HEK293 (cell line): ENCODE data around the gene MIB2.

ENCODE experiments used
- CTCF ChIA-PET: fragments of 350-600 bp; formaldehyde crosslinking; extraction: SDS; loops from one replicate; lab custom pipeline; 2021; ENCODE audit warnings: antibody characterized with exemption; lab: Yijun Ruan, JAX
- POLR2A ChIA-PET: fragments of 300-600 bp; formaldehyde crosslinking; extraction: SDS; loops from one replicate; lab custom pipeline; 2020; ENCODE audit warnings: antibody characterized with exemption, inconsistent platforms; lab: Yijun Ruan, JAX
- H3K27ac ChIP-seq: fragments of 200-500 bp; sonication (Bioruptor generic); 2 replicates; pipeline ENCODE4 v1.5.1; 2014; ENCODE audit warnings: low read depth, low read length, control low read depth, inconsistent platforms; ENCODE audit errors: extremely low read depth
- H3K36me3 ChIP-seq, 2 experiments: fragments of 200-500 bp in 1 of 2; sonication (Bioruptor generic) in 1 of 2; 1 replicate in 1 of 2; 2 replicates in 1 of 2; pipeline ENCODE4 v1.5.1; 2014 to 2017; ENCODE audit warnings: inconsistent platforms in 2 of 2, low read length in 2 of 2; ENCODE audit not compliant: control insufficient read depth in 2 of 2, insufficient read depth in 1 of 2
- H3K4me1 ChIP-seq: fragments of 200-500 bp; sonication (Bioruptor generic); 2 replicates; pipeline ENCODE4 v1.5.1; 2014; ENCODE audit warnings: mild to moderate bottlenecking, low read length, inconsistent platforms; ENCODE audit not compliant: control insufficient read depth, insufficient read depth
- H3K4me3 ChIP-seq: 2 replicates; pipeline ENCODE4 v1.5.1; 2011; ENCODE audit warnings: low read depth, mild to moderate bottlenecking, control low read depth, low read length, moderate library complexity
- H3K9me3 ChIP-seq: fragments of 200-500 bp; sonication (Bioruptor generic); 2 replicates; pipeline ENCODE4 v1.5.1; 2014; ENCODE audit warnings: low read depth, low read length, inconsistent platforms; ENCODE audit not compliant: control insufficient read depth, insufficient read depth
- EGR2 ChIP-seq: fragments of 450-650 bp; formaldehyde crosslinking; IDR thresholded peaks from 2 replicates; pipeline ENCODE4 v1.5.1; 2016; ENCODE audit warnings: low read depth, missing biosample characterization, missing genetic modification characterization
- GLI2 ChIP-seq: fragments of 450-650 bp; formaldehyde crosslinking; IDR thresholded peaks from 2 replicates; pipeline ENCODE4; 2017; ENCODE audit warnings: missing biosample characterization, missing genetic modification characterization, low read depth, borderline replicate concordance
- GLIS1 ChIP-seq: fragments of 450-650 bp; formaldehyde crosslinking; IDR thresholded peaks from 2 replicates; pipeline ENCODE4 v1.5.1; 2016; ENCODE audit warnings: missing biosample characterization, missing genetic modification characterization
- KLF1 ChIP-seq: fragments of 450-650 bp; formaldehyde crosslinking; IDR thresholded peaks from 2 replicates; pipeline ENCODE4 v1.5.1; 2016; ENCODE audit warnings: missing biosample characterization, missing genetic modification characterization
- KLF8 ChIP-seq: fragments of 450-650 bp; formaldehyde crosslinking; IDR thresholded peaks from 2 replicates; pipeline ENCODE4 v1.5.1; 2016; ENCODE audit warnings: missing biosample characterization, missing genetic modification characterization
- REPIN1 ChIP-seq: fragments of 450-650 bp; formaldehyde crosslinking; IDR thresholded peaks from 2 replicates; pipeline ENCODE4 v1.5.1; 2017; ENCODE audit warnings: missing biosample characterization, missing genetic modification characterization, low read depth
- ZBTB20 ChIP-seq: fragments of 450-650 bp; formaldehyde crosslinking; IDR thresholded peaks from 2 replicates; pipeline ENCODE4 v1.5.1; 2016; ENCODE audit warnings: missing biosample characterization, missing genetic modification characterization
- ZBTB48 ChIP-seq: fragments of 450-650 bp; formaldehyde crosslinking; IDR thresholded peaks from 2 replicates; pipeline ENCODE4 v1.5.1; 2016; ENCODE audit warnings: missing biosample characterization, missing genetic modification characterization
- ZFP37 ChIP-seq: fragments of 450-650 bp; formaldehyde crosslinking; IDR thresholded peaks from 2 replicates; pipeline ENCODE4 v1.5.1; 2016; ENCODE audit warnings: missing biosample characterization, missing genetic modification characterization
- ZFP41 ChIP-seq: fragments of 450-650 bp; formaldehyde crosslinking; IDR thresholded peaks from 2 replicates; pipeline ENCODE4 v1.5.1; 2016; ENCODE audit warnings: missing biosample characterization, missing genetic modification characterization, borderline replicate concordance
- ZNF174 ChIP-seq: fragments of 450-650 bp; formaldehyde crosslinking; IDR thresholded peaks from 2 replicates; pipeline ENCODE4 v1.5.0; 2017; ENCODE audit warnings: missing biosample characterization, mild to moderate bottlenecking, missing genetic modification characterization
- ZNF214 ChIP-seq: fragments of 450-650 bp; formaldehyde crosslinking; IDR thresholded peaks from 2 replicates; pipeline ENCODE4 v1.5.1; 2017; ENCODE audit warnings: missing biosample characterization, mild to moderate bottlenecking, missing genetic modification characterization, borderline replicate concordance
- ZNF248 ChIP-seq: fragments of 450-650 bp; formaldehyde crosslinking; IDR thresholded peaks from 2 replicates; pipeline ENCODE4 v1.5.1; 2017; ENCODE audit warnings: missing biosample characterization, missing genetic modification characterization
- ZNF501 ChIP-seq: fragments of 450-650 bp; formaldehyde crosslinking; IDR thresholded peaks from 2 replicates; pipeline ENCODE4 v1.5.1; 2016; ENCODE audit warnings: missing biosample characterization, missing genetic modification characterization
- ZNF530 ChIP-seq: fragments of 450-650 bp; formaldehyde crosslinking; IDR thresholded peaks from 2 replicates; pipeline ENCODE4 v1.5.1; 2016; ENCODE audit warnings: low read depth, missing biosample characterization, missing genetic modification characterization
- ZNF561 ChIP-seq: fragments of 450-650 bp; IDR thresholded peaks from 2 replicates; pipeline ENCODE4 v1.5.1; 2018; ENCODE audit warnings: missing biosample characterization, missing genetic modification characterization, borderline replicate concordance
- ZNF768 ChIP-seq: fragments of 450-650 bp; formaldehyde crosslinking; IDR thresholded peaks from 2 replicates; pipeline ENCODE4 v1.5.1; 2018; ENCODE audit warnings: missing biosample characterization, mild to moderate bottlenecking, missing genetic modification characterization
- ZNF837 ChIP-seq: fragments of 450-650 bp; formaldehyde crosslinking; IDR thresholded peaks from 2 replicates; pipeline ENCODE4 v1.5.1; 2016; ENCODE audit warnings: missing biosample characterization, missing genetic modification characterization
- TF ChIP-seq, protein P1 (sequence below): fragments of 450-650 bp; IDR thresholded peaks from 2 replicates; pipeline ENCODE4 v1.5.1; 2018; ENCODE audit warnings: missing biosample characterization, missing genetic modification characterization
- TF ChIP-seq, protein P2 (sequence below): fragments of 450-650 bp; formaldehyde crosslinking; IDR thresholded peaks from 2 replicates; pipeline ENCODE4 v1.5.1; 2016; ENCODE audit warnings: missing biosample characterization, missing genetic modification characterization
- TF ChIP-seq, protein P3 (sequence below): fragments of 450-650 bp; formaldehyde crosslinking; IDR thresholded peaks from 2 replicates; pipeline ENCODE4 v1.5.1; 2016; ENCODE audit warnings: missing biosample characterization, missing genetic modification characterization
- TF ChIP-seq, protein P4 (sequence below): fragments of 450-650 bp; formaldehyde crosslinking; IDR thresholded peaks from 2 replicates; pipeline ENCODE4 v1.5.1; 2016; ENCODE audit warnings: missing biosample characterization, missing genetic modification characterization

MIB2 gene

DNA sequence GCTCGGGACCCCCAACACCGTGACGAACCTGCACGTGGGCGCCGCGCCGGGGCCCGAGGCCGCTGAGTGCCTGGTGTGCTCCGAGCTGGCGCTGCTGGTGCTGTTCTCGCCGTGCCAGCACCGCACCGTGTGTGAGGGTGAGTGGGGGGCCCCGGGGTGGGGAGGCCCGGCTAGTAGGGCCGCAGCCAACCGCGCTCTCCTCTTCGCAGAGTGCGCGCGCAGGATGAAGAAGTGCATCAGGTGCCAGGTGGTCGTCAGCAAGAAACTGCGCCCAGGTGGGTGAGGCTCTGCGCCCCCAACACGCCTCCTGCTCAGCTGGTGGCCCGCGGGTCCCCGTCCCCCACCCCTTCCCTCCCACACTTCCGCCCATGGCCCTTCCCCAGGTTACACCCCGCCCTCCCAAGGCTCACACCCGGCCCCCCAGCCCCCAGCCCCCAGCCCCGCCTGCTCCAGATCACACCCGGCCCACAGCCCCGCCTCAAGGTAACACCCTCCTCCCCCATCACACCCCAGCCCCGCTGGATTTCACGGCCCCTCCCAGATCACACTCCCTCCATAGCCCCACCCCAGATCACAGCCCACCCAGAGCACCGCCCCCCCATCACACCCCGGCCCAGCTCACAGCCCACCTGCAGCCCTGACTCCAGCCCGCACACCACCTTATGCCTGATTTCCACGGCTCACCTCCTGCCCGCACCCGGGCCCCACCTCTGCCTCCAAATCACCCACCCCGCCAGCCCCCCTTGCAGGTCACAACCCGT lies 14.3 kb downstream of the MIB2 start (continued):
- no peak for TF ChIP-seq ZBTB48 (tag by site-specific recombination)
- TF ChIP-seq GLIS1 (tag by site-specific recombination) = no peak
- TF ChIP-seq ZNF248 (tag by site-specific recombination) = no peak
- TF ChIP-seq ZNF214 (tag by site-specific recombination) = no peak
- no peak for TF ChIP-seq ZNF501 (tag by site-specific recombination)
- TF ChIP-seq, protein P1, sequence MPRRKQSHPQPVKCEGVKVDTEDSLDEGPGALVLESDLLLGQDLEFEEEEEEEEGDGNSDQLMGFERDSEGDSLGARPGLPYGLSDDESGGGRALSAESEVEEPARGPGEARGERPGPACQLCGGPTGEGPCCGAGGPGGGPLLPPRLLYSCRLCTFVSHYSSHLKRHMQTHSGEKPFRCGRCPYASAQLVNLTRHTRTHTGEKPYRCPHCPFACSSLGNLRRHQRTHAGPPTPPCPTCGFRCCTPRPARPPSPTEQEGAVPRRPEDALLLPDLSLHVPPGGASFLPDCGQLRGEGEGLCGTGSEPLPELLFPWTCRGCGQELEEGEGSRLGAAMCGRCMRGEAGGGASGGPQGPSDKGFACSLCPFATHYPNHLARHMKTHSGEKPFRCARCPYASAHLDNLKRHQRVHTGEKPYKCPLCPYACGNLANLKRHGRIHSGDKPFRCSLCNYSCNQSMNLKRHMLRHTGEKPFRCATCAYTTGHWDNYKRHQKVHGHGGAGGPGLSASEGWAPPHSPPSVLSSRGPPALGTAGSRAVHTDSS (tag by site-specific recombination) = no peak
- TF ChIP-seq, protein P2, sequence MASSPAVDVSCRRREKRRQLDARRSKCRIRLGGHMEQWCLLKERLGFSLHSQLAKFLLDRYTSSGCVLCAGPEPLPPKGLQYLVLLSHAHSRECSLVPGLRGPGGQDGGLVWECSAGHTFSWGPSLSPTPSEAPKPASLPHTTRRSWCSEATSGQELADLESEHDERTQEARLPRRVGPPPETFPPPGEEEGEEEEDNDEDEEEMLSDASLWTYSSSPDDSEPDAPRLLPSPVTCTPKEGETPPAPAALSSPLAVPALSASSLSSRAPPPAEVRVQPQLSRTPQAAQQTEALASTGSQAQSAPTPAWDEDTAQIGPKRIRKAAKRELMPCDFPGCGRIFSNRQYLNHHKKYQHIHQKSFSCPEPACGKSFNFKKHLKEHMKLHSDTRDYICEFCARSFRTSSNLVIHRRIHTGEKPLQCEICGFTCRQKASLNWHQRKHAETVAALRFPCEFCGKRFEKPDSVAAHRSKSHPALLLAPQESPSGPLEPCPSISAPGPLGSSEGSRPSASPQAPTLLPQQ (tag by site-specific recombination) = no peak
- no peak for TF ChIP-seq ZBTB20 (tag by site-specific recombination)
- TF ChIP-seq, protein P3, sequence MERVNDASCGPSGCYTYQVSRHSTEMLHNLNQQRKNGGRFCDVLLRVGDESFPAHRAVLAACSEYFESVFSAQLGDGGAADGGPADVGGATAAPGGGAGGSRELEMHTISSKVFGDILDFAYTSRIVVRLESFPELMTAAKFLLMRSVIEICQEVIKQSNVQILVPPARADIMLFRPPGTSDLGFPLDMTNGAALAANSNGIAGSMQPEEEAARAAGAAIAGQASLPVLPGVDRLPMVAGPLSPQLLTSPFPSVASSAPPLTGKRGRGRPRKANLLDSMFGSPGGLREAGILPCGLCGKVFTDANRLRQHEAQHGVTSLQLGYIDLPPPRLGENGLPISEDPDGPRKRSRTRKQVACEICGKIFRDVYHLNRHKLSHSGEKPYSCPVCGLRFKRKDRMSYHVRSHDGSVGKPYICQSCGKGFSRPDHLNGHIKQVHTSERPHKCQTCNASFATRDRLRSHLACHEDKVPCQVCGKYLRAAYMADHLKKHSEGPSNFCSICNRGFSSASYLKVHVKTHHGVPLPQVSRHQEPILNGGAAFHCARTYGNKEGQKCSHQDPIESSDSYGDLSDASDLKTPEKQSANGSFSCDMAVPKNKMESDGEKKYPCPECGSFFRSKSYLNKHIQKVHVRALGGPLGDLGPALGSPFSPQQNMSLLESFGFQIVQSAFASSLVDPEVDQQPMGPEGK (tag by site-specific recombination) = peak; percentile 29; the same call in 1 of the 2 replicates
- TF ChIP-seq KLF8 = peak; percentile 68
- TF ChIP-seq ZFP37 (tag by site-specific recombination) = no peak
- no peak for TF ChIP-seq ZNF768
- no peak for TF ChIP-seq REPIN1 (tag by site-specific recombination)
- TF ChIP-seq KLF1 = peak; percentile 95
- peak; percentile 7; the same call in 1 of the 2 replicates for TF ChIP-seq EGR2 (tag by site-specific recombination)

DNA sequence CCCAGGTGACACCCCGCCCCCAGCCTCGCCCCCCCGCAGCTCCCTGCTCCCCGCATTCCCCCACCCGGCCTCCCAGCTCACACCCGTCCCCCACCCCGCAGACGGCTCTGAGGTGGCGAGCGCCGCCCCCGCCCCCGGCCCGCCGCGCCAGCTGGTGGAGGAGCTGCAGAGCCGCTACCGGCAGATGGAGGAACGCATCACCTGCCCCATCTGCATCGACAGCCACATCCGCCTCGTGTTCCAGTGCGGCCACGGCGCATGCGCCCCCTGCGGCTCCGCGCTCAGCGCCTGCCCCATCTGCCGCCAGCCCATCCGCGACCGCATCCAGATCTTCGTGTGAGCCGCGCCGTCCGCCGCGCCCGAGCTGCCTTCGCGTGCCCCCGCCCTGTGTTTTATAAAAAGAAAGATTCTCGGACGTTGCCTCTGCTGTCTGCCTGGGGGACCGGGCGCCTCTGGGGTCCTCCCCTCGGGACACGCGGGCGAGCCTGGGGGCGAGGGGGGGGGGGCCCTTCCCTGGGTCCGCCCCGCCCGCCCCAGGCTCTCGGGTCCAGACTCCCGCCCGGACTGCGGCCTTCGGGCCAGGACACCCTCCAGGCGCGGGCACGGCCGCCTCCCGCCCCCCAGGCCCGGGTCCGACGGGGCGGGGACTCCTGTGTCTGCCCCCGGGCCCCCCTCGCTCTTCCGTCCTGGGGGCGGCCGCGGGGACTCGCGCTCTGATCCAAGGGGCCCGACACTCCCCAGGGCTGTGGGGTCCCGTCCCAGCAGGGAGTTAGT lies 15.1 kb downstream of the MIB2 start:
- H3K36me3 ChIP-seq = peaks cover 0 to 24% of the 10 kb centered on the region in 2 experiments; a peak in 1 of 3 replicates
- H3K9me3 ChIP-seq = no peaks in the 10 kb centered on the region
- H3K27ac ChIP-seq = no peak overlapping the region
- H3K4me3 ChIP-seq = no peak overlapping the region
- POLR2A ChIA-PET = no interaction called here
- TF ChIP-seq ZFP41 (no peak), ZNF174 (tag by site-specific recombination) (no peak), GLI2 (no peak), ZNF214 (tag by site-specific recombination) (no peak), ZNF530 (tag by site-specific recombination) (no peak), ZNF561 (tag by site-specific recombination) (no peak), ZNF837 (no peak)
- TF ChIP-seq, protein P4, sequence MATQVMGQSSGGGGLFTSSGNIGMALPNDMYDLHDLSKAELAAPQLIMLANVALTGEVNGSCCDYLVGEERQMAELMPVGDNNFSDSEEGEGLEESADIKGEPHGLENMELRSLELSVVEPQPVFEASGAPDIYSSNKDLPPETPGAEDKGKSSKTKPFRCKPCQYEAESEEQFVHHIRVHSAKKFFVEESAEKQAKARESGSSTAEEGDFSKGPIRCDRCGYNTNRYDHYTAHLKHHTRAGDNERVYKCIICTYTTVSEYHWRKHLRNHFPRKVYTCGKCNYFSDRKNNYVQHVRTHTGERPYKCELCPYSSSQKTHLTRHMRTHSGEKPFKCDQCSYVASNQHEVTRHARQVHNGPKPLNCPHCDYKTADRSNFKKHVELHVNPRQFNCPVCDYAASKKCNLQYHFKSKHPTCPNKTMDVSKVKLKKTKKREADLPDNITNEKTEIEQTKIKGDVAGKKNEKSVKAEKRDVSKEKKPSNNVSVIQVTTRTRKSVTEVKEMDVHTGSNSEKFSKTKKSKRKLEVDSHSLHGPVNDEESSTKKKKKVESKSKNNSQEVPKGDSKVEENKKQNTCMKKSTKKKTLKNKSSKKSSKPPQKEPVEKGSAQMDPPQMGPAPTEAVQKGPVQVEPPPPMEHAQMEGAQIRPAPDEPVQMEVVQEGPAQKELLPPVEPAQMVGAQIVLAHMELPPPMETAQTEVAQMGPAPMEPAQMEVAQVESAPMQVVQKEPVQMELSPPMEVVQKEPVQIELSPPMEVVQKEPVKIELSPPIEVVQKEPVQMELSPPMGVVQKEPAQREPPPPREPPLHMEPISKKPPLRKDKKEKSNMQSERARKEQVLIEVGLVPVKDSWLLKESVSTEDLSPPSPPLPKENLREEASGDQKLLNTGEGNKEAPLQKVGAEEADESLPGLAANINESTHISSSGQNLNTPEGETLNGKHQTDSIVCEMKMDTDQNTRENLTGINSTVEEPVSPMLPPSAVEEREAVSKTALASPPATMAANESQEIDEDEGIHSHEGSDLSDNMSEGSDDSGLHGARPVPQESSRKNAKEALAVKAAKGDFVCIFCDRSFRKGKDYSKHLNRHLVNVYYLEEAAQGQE (tag by site-specific recombination) = no peak
- TF ChIP-seq, all 188 proteins: peak for 0
- CTCF ChIA-PET = no interaction called here
- H3K4me1 ChIP-seq = no peaks in the 10 kb centered on the region
